HEK293T (cell line): ENCODE data around the gene PACC1.

Source experiments
- CTCF ChIA-PET: fragments of 350-600 bp; formaldehyde crosslinking; extraction: SDS; loops from one replicate; lab custom pipeline; 2021; ENCODE audit warnings: antibody characterized with exemption, inconsistent platforms; lab: Yijun Ruan, JAX
- POLR2A ChIA-PET: fragments of 350-600 bp; formaldehyde crosslinking; extraction: SDS; loops from one replicate; lab custom pipeline; 2020; ENCODE audit warnings: antibody characterized with exemption, inconsistent platforms; lab: Yijun Ruan, JAX
- DNase-seq: peaks from one replicate; pipeline ENCODE4 v3.0.0; 2012; ENCODE audit warnings: mixed read lengths; ENCODE audit errors: extremely low spot score
- ARNT ChIP-seq: fragments of 450-650 bp; IDR thresholded peaks from 2 replicates; pipeline ENCODE4 v1.6.1; 2017; ENCODE audit warnings: mild to moderate bottlenecking
- BHLHE40 ChIP-seq: fragments of 450-650 bp; IDR thresholded peaks from 2 replicates; pipeline ENCODE4 v1.6.1; 2016; ENCODE audit warnings: mild to moderate bottlenecking, moderate library complexity, borderline replicate concordance
- CTBP1 ChIP-seq: fragments of 450-650 bp; IDR thresholded peaks from 2 replicates; pipeline ENCODE4 v1.6.1; 2016; ENCODE audit warnings: borderline replicate concordance
- ELF4 ChIP-seq: fragments of 450-650 bp; IDR thresholded peaks from 2 replicates; pipeline ENCODE4 v1.6.1; 2017; ENCODE audit warnings: antibody characterized with exemption
- FOXA1 ChIP-seq: fragments of 450-650 bp; IDR thresholded peaks from 2 replicates; pipeline ENCODE4 v1.6.1; 2016; ENCODE audit warnings: mild to moderate bottlenecking
- FOXK2 ChIP-seq: fragments of 450-650 bp; IDR thresholded peaks from 2 replicates; pipeline ENCODE4 v1.6.1; 2016; ENCODE audit warnings: mild to moderate bottlenecking
- FOXM1 ChIP-seq: fragments of 450-650 bp; IDR thresholded peaks from 2 replicates; pipeline ENCODE4 v1.6.1; 2017; ENCODE audit warnings: mild to moderate bottlenecking, borderline replicate concordance
- HDGF ChIP-seq: fragments of 450-650 bp; IDR thresholded peaks from 2 replicates; pipeline ENCODE4 v1.6.1; 2017; ENCODE audit warnings: antibody characterized with exemption, borderline replicate concordance
- L3MBTL2 ChIP-seq: fragments of 450-650 bp; conservative IDR thresholded peaks from 2 replicates; pipeline ENCODE4 v1.6.1; 2016; ENCODE audit warnings: mild to moderate bottlenecking
- LEF1 ChIP-seq: fragments of 450-650 bp; IDR thresholded peaks from 2 replicates; pipeline ENCODE4 v1.6.1; 2017; ENCODE audit warnings: mild to moderate bottlenecking, borderline replicate concordance
- NFRKB ChIP-seq: fragments of 450-650 bp; IDR thresholded peaks from 2 replicates; pipeline ENCODE4 v1.6.1; 2016; ENCODE audit warnings: mild to moderate bottlenecking, moderate library complexity
- PKNOX1 ChIP-seq: fragments of 450-650 bp; IDR thresholded peaks from 2 replicates; pipeline ENCODE4 v1.6.1; 2016
- SP1 ChIP-seq: fragments of 450-650 bp; IDR thresholded peaks from 2 replicates; pipeline ENCODE4 v1.6.1; 2017
- SUZ12 ChIP-seq: fragments of 450-650 bp; IDR thresholded peaks from 2 replicates; pipeline ENCODE4 v1.6.1; 2016; ENCODE audit warnings: mild to moderate bottlenecking
- TARDBP ChIP-seq: fragments of 450-650 bp; IDR thresholded peaks from 2 replicates; pipeline ENCODE4 v1.6.1; 2016
- ZNF384 ChIP-seq: fragments of 450-650 bp; IDR thresholded peaks from 2 replicates; pipeline ENCODE4 v1.6.1; 2016

Gene PACC1

GRCh38 chr1:212453156-212453857 is 38.6 kb upstream of the PACC1 start:
- ChIA-PET POLR2A (no interaction called here), CTCF (no interaction called here)
- TF ChIP-seq PKNOX1 (no peak), FOXA1 (no peak), LEF1 (no peak), FOXK2 (no peak), L3MBTL2 (no peak), SP1 (no peak), ZNF384 (no peak), FOXM1 (no peak), ELF4 (no peak), CTBP1 (no peak)
- DNase-seq: no peak

GRCh38 chr1:212452323-212453155 is 37.9 kb upstream of the PACC1 start:
- no peak for TF ChIP-seq FOXA1
- no peak for TF ChIP-seq FOXK2
- TF ChIP-seq BHLHE40: no peak
- TF ChIP-seq PKNOX1: no peak
- no peak for TF ChIP-seq NFRKB
- no peak for TF ChIP-seq TARDBP
- no peak for TF ChIP-seq FOXM1
- no peak for TF ChIP-seq SUZ12
- TF ChIP-seq HDGF: no peak
- TF ChIP-seq SP1: no peak
- TF ChIP-seq LEF1: no peak
- TF ChIP-seq ELF4: no peak
- no peak for TF ChIP-seq ARNT
- TF ChIP-seq CTBP1: no peak
- TF ChIP-seq L3MBTL2: no peak
- no peak for TF ChIP-seq ZNF384
- ChIA-PET POLR2A (no interaction called here), CTCF (no interaction called here)
- no peak for DNase-seq

- TF ChIP-seq HDGF (no peak), SUZ12 (no peak), NFRKB (no peak), CTBP1 (no peak), PKNOX1 (no peak), FOXM1 (no peak), TARDBP (no peak), L3MBTL2 (no peak), BHLHE40 (no peak), FOXA1 (no peak), LEF1 (no peak), ELF4 (no peak), SP1 (no peak), ARNT (no peak), FOXK2 (no peak), ZNF384 (no peak)
- no peak for DNase-seq
- ChIA-PET POLR2A (no interaction called here), CTCF (interaction anchor here (0.6 kb wide), 1 partner anchor 381 kb away, joined by 5 read pairs; no protein-coding TSS in a partner anchor)
Measured at GRCh38 chr1:212451416-212452322, 37.0 kb upstream of the PACC1 start.

GRCh38 chr1:212450331-212450881 is 35.7 kb upstream of the PACC1 start:
- CTCF ChIA-PET: no interaction called here
- TF ChIP-seq HDGF: no peak
- POLR2A ChIA-PET: interaction anchor here (0.7 to 0.8 kb wide), 2 partner anchors 18 to 36 kb away, joined by 3 read pairs; partner anchors contain the start of genes NENF and PACC1
- DNase-seq: no peak

GRCh38 chr1:212447478-212447877 is 32.8 kb upstream of the PACC1 start:
- DNase-seq: no peak
- TF ChIP-seq FOXK2 (no peak), NFRKB (no peak), ELF4 (no peak), BHLHE40 (no peak), FOXA1 (no peak), L3MBTL2 (no peak), PKNOX1 (no peak), CTBP1 (no peak), HDGF (no peak), TARDBP (no peak), SUZ12 (no peak), ZNF384 (no peak), SP1 (no peak), ARNT (no peak), LEF1 (no peak), FOXM1 (no peak)
- POLR2A ChIA-PET: no interaction called here
- CTCF ChIA-PET: no interaction called here
